Memory B cell (primary cell): ENCODE results near the gene ARFIP2.
"Not testable (repeated sequence)": the region's sequence is repeated elsewhere in the genome, so short reads cannot be mapped to it uniquely, and the experiment has no call there.

Source experiments
- ATAC-seq: fragments of 150-1000 bp; cut with Tn5 transposase; 2 replicates; pipeline ENCODE4 v1.10.0; 2021; ENCODE audit warnings: low read depth, mild to moderate bottlenecking, moderate library complexity
- DNase-seq, 2 donors: peaks; one replicate each; pipeline ENCODE4 v3.0.0; 2022; ENCODE audit warnings: low spot score in 2 of 2
- H3K27ac Mint-ChIP-seq: one replicate; pipeline ENCODE4 v1.8.0; 2022; ENCODE audit warnings: mild to moderate bottlenecking, moderate library complexity, mixed read lengths
- H3K27me3 Mint-ChIP-seq: one replicate; pipeline ENCODE4 v1.8.0; 2022; ENCODE audit warnings: mixed read lengths
- H3K36me3 Mint-ChIP-seq: one replicate; pipeline ENCODE4 v1.8.0; 2022; ENCODE audit warnings: mild to moderate bottlenecking, mixed read lengths
- H3K4me1 Mint-ChIP-seq: one replicate; pipeline ENCODE4 v1.8.0; 2022; ENCODE audit warnings: mixed read lengths
- H3K4me3 Mint-ChIP-seq: one replicate; pipeline ENCODE4 v1.8.0; 2022; ENCODE audit warnings: mild to moderate bottlenecking, moderate library complexity, mixed read lengths
- H3K9me3 Mint-ChIP-seq: one replicate; pipeline ENCODE4 v1.8.0; 2022; ENCODE audit warnings: mixed read lengths

ARFIP2 gene, protein sequence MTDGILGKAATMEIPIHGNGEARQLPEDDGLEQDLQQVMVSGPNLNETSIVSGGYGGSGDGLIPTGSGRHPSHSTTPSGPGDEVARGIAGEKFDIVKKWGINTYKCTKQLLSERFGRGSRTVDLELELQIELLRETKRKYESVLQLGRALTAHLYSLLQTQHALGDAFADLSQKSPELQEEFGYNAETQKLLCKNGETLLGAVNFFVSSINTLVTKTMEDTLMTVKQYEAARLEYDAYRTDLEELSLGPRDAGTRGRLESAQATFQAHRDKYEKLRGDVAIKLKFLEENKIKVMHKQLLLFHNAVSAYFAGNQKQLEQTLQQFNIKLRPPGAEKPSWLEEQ

DNA sequence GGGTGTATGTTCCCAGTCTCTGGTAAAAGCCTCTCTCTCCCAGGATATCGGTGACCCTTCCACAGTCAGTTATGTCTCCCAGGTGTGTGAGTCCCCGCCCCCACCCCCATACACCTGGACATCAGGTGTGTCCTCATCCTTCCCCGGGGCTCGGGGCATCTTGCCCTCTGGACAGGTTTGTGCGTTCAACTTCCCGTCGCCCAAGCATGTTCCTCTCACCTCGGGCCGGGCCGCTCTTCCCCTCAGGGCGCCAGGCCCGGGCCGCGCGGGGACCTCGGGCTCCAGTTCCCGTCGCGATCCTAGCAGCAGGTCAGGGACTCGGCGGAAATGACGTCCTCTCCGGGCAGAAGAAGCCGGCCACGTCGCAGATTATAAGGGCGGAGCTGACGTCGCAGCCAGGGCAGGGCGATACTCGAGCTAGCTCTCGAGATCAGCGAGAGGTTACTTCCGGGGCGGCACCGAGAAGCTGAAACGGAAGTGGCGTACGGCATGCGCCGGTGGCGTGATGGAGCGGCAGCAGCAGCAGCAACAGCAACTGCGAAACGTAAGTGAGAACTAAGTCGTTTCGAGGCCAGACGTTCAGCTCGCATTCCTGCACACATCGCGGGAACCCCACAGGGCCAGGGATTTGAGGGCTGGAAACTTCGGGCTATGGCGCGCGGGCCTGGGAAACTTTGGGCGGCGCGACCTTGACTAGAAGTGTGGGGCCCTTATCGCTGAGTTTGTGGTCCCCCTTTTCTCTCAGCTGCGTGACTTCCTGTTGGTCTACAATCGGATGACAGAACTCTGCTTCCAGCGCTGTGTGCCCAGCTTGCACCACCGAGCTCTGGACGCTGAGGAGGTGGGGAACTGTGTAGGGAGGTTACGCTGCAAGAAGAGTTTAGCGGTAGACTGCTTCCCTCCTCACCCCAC lies at the start of gene ARFIP2, which contains the start of gene TIMM10B:
Gene ARFIP2 (minus strand): TSS at position 320 of the 912 bp plus-strand sequence. CDS start 910 bp downstream, outside the sequence.
Gene TIMM10B (plus strand): TSS at position 490 of the 912 bp plus-strand sequence. CDS start 16 bp downstream, at position 506.
- H3K36me3 Mint-ChIP-seq, result peaks cover 12% of the 10 kb centered on the region

GRCh38 chr11:6530848-6531247 lies 49.7 kb upstream of the ARFIP2 start:
- Mint-ChIP-seq H3K9me3 (no peaks in the 10 kb centered on the region), H3K4me3 (no peak overlapping the region), H3K4me1 (peaks cover 8% of the 10 kb centered on the region), H3K36me3 (peaks cover 9% of the 10 kb centered on the region), H3K27me3 (no peaks in the 10 kb centered on the region), H3K27ac (no peak overlapping the region)
- DNase-seq (no peak), ATAC-seq (no peak)

More for the DNA sequence above, at the start of gene ARFIP2, which contains the start of gene TIMM10B:
- H3K4me3 Mint-ChIP-seq, result peak within 1 kb of the TSS; percentile 93
- H3K4me1 Mint-ChIP-seq, result peaks cover 21% of the 10 kb centered on the region
- peak within 1 kb of the TSS; percentile 98 for H3K27ac Mint-ChIP-seq
- H3K27me3 Mint-ChIP-seq, result no peaks in the 10 kb centered on the region
- peak; percentile 97 for ATAC-seq
- peak; percentile 92 to 94 for DNase-seq
- H3K9me3 Mint-ChIP-seq, result no peaks in the 10 kb centered on the region

DNA sequence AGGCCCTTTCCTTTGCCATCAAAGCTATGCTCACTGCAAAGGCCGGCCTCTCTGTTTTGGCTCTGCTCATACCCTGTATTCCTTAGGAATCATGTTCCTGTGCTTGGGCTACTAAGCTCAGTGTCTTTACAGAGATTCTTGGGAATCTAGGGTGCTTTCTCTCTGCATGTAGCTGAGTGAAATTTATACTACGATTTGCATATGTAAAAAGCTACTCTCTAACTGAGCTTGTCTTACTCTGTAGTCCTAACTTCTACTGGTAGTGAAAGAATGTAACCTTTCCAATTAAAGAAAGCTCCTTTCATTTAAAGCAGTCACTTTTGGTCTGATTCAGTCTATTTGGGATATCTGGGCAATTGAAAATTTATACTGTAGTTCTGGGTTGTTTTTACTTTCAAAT lies 48.1 kb upstream of the ARFIP2 start:
- no peak for DNase-seq
- ATAC-seq, result no peak
- H3K27ac Mint-ChIP-seq, result no peak overlapping the region
- H3K36me3 Mint-ChIP-seq, result peaks cover 12% of the 10 kb centered on the region
- no peaks in the 10 kb centered on the region for H3K27me3 Mint-ChIP-seq
- no peaks in the 10 kb centered on the region for H3K9me3 Mint-ChIP-seq
- H3K4me1 Mint-ChIP-seq, result peaks cover 8% of the 10 kb centered on the region
- H3K4me3 Mint-ChIP-seq, result no peak overlapping the region

- H3K4me1 Mint-ChIP-seq, result peaks cover 8% of the 10 kb centered on the region
- DNase-seq (no peak), ATAC-seq (no peak)
- no peak overlapping the region for H3K27ac Mint-ChIP-seq
- H3K27me3 Mint-ChIP-seq, result no peaks in the 10 kb centered on the region
- H3K9me3 Mint-ChIP-seq, result no peaks in the 10 kb centered on the region
- H3K4me3 Mint-ChIP-seq, result no peak overlapping the region
- H3K36me3 Mint-ChIP-seq, result peaks cover 11% of the 10 kb centered on the region
Measured at GRCh38 chr11:6526411-6527135, 45.4 kb upstream of the ARFIP2 start.

- Mint-ChIP-seq H3K4me1 (peaks cover 8% of the 10 kb centered on the region), H3K27ac (no peak overlapping the region)
- no peak for ATAC-seq
Measured at GRCh38 chr11:6523253-6523652, 42.1 kb upstream of the ARFIP2 start.

GRCh38 chr11:6521946-6522345 lies 40.8 kb upstream of the ARFIP2 start:
- not testable (repeated sequence) for DNase-seq, ATAC-seq, H3K9me3 Mint-ChIP-seq, H3K27me3 Mint-ChIP-seq, H3K4me3 Mint-ChIP-seq, H3K27ac Mint-ChIP-seq, H3K4me1 Mint-ChIP-seq
- H3K36me3 Mint-ChIP-seq, result peaks cover 26% of the 10 kb centered on the region

More at GRCh38 chr11:6523253-6523652, 42.1 kb upstream of the ARFIP2 start:
- Mint-ChIP-seq H3K36me3 (peaks cover 24% of the 10 kb centered on the region), H3K27me3 (no peaks in the 10 kb centered on the region), H3K9me3 (no peaks in the 10 kb centered on the region), H3K4me3 (no peak overlapping the region)
- no peak for DNase-seq

DNA sequence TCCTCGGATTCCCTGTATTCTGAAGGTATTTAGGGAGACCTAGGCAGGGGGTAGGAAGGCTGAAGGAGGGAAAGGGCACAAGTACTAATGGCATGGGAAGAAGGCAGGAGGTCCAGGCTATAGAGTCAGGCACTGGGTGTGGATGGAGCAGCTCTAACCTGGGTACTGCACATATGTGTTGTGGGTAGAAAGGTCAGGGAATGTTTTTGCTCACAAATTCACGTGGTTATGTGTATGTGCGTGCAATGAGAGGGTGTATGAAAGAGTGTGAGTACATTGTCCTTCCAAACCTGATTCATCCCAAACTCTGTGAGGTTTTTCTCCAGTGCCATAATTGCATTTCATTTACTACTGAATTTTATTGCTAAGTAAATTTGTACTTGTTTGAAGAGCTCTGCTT lies 39.1 kb upstream of the ARFIP2 start:
- Mint-ChIP-seq H3K36me3 (peaks cover 37% of the 10 kb centered on the region), H3K27ac (no peak overlapping the region), H3K9me3 (peaks cover 3% of the 10 kb centered on the region), H3K27me3 (no peaks in the 10 kb centered on the region), H3K4me3 (no peak overlapping the region), H3K4me1 (no peaks in the 10 kb centered on the region)
- DNase-seq (no peak), ATAC-seq (no peak)

DNA sequence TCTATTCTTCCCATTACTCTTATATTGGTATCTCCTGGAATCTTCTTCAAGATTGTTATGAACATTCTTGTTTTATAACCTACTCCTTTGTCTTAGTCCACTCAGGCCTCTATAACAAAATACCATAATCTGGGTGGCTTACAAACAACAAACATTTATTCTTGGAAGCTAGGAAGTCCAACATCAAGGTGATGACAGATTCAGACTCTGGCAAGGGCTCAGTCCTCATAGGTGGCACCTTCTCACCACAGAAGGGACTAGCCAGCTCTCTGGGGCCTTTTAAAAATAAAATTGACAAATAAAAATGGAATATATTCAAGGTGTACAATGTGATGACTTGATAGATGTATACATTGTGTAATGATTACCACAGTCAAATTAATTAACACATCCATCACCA lies 35.7 kb upstream of the ARFIP2 start:
- no peaks in the 10 kb centered on the region for H3K4me1 Mint-ChIP-seq
- peaks cover 43% of the 10 kb centered on the region for H3K36me3 Mint-ChIP-seq
- no peak for ATAC-seq
- no peak overlapping the region for H3K4me3 Mint-ChIP-seq
- DNase-seq, result no peak
- H3K27ac Mint-ChIP-seq, result no peak overlapping the region
- H3K9me3 Mint-ChIP-seq, result peaks cover 3% of the 10 kb centered on the region
- H3K27me3 Mint-ChIP-seq, result no peaks in the 10 kb centered on the region

DNA sequence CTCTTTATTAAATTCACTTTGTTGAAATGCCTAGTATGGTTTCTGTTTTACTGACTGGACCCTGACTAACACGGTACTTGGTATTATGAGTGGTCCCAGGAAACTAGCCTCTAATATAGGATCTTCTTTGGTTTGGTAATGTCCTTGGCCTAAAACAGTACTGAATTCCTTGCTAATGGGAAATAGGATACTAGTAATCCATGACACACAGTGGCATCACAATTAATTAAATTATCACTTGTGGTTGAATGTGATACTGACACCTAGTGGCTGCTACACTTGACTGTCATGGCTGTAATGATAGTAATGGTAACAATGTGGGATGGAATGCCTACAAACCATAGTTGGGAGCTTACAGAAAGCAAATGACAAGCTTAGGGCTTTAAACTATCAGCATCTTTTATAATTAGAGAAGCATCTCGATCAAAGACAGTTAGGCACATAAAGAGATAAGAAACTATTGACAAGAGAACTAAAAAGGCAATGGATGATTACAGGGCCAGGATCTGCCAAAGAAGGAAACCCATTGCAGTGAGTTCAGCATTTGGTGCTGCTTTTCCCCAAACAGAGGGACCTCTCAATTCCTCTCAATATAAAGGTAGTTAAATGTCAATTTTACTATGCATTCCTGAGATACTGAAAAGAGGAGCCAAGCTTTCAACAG lies 24.6 kb upstream of the ARFIP2 start:
- ATAC-seq, result peak; percentile 55
- Mint-ChIP-seq H3K27ac (peak overlapping the region; percentile 69), H3K4me3 (no peak overlapping the region), H3K4me1 (peaks cover 6% of the 10 kb centered on the region), H3K27me3 (no peaks in the 10 kb centered on the region), H3K36me3 (peaks cover 18% of the 10 kb centered on the region), H3K9me3 (no peaks in the 10 kb centered on the region)
- DNase-seq, result peak in 1 of 2 donors; percentile 23

DNA sequence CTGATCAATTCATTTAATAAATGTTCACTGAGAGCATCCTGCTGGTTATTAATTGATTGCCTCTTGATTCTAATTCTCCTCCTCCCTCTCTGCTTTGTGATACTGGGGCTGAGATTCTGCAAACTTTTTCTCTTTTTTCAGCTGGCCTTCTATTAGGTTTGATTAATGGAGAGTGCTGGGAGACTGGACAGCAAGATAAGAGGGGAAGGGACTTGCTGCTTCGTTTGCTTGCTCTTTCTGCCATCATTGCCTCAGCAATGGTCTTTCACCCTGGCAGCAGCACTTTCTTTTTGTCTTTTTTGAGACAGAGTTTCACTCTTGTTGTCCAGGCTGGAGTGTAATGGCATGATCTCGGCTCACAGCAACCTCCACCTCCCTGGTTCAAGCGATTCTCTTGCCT lies 23.0 kb upstream of the ARFIP2 start:
- Mint-ChIP-seq H3K9me3 (no peaks in the 10 kb centered on the region), H3K4me1 (peaks cover 6% of the 10 kb centered on the region), H3K27me3 (no peaks in the 10 kb centered on the region), H3K36me3 (peaks cover 18% of the 10 kb centered on the region), H3K4me3 (no peak overlapping the region), H3K27ac (no peak overlapping the region)
- ATAC-seq, result no peak
- DNase-seq, result no peak

DNA sequence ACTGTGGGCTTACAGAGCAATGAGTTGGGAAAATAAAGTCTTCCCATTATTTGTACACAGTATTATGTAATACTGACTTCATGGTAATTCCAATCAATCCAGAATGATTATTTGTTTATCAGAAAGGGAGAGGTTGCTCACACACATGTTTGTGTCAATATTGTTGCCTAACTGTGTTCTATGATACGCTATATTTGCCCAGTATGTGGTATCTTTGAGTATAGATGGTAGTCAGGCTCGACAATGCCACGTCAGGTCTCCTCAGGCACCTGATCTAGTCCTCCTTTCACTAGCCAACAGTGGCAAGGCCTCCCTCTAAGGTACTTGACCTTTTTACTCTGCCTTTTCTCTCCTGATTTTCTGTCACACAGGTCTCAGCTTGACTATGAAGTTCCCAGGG lies 21.3 kb upstream of the ARFIP2 start:
- H3K4me3 Mint-ChIP-seq, result no peak overlapping the region
- H3K4me1 Mint-ChIP-seq, result peaks cover 6% of the 10 kb centered on the region
- peaks cover 20% of the 10 kb centered on the region for H3K36me3 Mint-ChIP-seq
- H3K9me3 Mint-ChIP-seq, result no peaks in the 10 kb centered on the region
- DNase-seq (no peak), ATAC-seq (no peak)
- no peaks in the 10 kb centered on the region for H3K27me3 Mint-ChIP-seq
- peak overlapping the region; percentile 26 for H3K27ac Mint-ChIP-seq

DNA sequence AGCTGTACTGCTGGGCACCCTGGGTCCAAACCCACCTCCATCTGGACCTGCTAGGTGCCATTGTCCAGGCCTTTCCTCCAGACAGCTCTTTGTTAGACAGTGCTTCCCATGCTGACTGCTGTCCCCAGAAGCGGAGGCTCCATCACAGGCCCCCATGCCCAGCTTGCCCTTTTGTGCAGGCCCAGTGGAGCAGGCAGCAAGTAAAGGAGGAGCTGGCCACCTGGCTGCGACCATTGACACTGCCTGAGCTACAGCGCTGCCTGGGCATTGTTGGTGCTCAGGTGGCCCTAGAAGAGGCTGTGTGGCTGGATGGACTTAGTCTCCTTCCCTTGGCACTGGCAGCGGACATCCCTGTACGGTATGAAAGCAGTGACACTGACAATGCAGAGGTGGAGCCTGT lies 17.4 kb upstream of the ARFIP2 start:
- Mint-ChIP-seq H3K9me3 (no peaks in the 10 kb centered on the region), H3K36me3 (peaks cover 26% of the 10 kb centered on the region), H3K27ac (no peak overlapping the region), H3K4me1 (peaks cover 18% of the 10 kb centered on the region), H3K27me3 (no peaks in the 10 kb centered on the region), H3K4me3 (no peak overlapping the region)
- DNase-seq (no peak), ATAC-seq (no peak)

GRCh38 chr11:6498121-6498520 lies 17.0 kb upstream of the ARFIP2 start:
- Mint-ChIP-seq H3K27me3 (no peaks in the 10 kb centered on the region), H3K4me1 (peaks cover 20% of the 10 kb centered on the region), H3K36me3 (peaks cover 24% of the 10 kb centered on the region), H3K4me3 (no peak overlapping the region), H3K9me3 (no peaks in the 10 kb centered on the region), H3K27ac (no peak overlapping the region)
- ATAC-seq (no peak), DNase-seq (no peak)
